ENCODE results near the gene TRAPPC12.
"Not testable (repeated sequence)": the region's sequence is repeated elsewhere in the genome, so short reads cannot be mapped to it uniquely, and the experiment has no call there.

TRAPPC12 gene

GRCh38 chr2:3442185-3442584 is 62.7 kb downstream of the TRAPPC12 start:
- DNase-seq (ENCODE audit: low read depth) = no peak
- H3K4me3 ChIP-seq (ENCODE audit: low read length) = no peak overlapping the region
- TF ChIP-seq CTCF (conservative IDR thresholded peaks at IDR 0.05; ENCODE audit: low read length) = no peak

- DNase-seq (ENCODE audit: low read depth) = no peak
- no peak overlapping the region for H3K4me3 ChIP-seq (ENCODE audit: low read length)
- no peak for TF ChIP-seq CTCF (conservative IDR thresholded peaks at IDR 0.05; ENCODE audit: low read length)
These were observed 63.6 kb downstream of the TRAPPC12 start for GRCh38 chr2:3443083-3443482.

GRCh38 chr2:3443506-3444084 is 64.1 kb downstream of the TRAPPC12 start:
- no peak for DNase-seq (ENCODE audit: low read depth)
- no peak for TF ChIP-seq CTCF (conservative IDR thresholded peaks at IDR 0.05; ENCODE audit: low read length)
- no peak overlapping the region for H3K4me3 ChIP-seq (ENCODE audit: low read length)

GRCh38 chr2:3445891-3446290 is 66.4 kb downstream of the TRAPPC12 start:
- H3K4me3 ChIP-seq (ENCODE audit: low read length) = no peak overlapping the region
- DNase-seq (ENCODE audit: low read depth) = no peak
- TF ChIP-seq CTCF (conservative IDR thresholded peaks at IDR 0.05; ENCODE audit: low read length) = no peak

GRCh38 chr2:3446381-3446780 is 66.9 kb downstream of the TRAPPC12 start:
- no peak for DNase-seq (ENCODE audit: low read depth)
- no peak for TF ChIP-seq CTCF (conservative IDR thresholded peaks at IDR 0.05; ENCODE audit: low read length)
- H3K4me3 ChIP-seq (ENCODE audit: low read length) = no peak overlapping the region

GRCh38 chr2:3447186-3447585 is 67.7 kb downstream of the TRAPPC12 start:
- not testable (repeated sequence) for DNase-seq (ENCODE audit: low read depth); H3K4me3 ChIP-seq (ENCODE audit: low read length)

- no peak for DNase-seq (ENCODE audit: low read depth)
- TF ChIP-seq CTCF (conservative IDR thresholded peaks at IDR 0.05; ENCODE audit: low read length) = no peak
- H3K4me3 ChIP-seq (ENCODE audit: low read length) = no peak overlapping the region
These were observed 68.4 kb downstream of the TRAPPC12 start for GRCh38 chr2:3447789-3448317.

- H3K4me3 ChIP-seq (ENCODE audit: low read length) = 0 out of 2 replicates have a peak overlapping the region, but pooled peaks have one; percentile 3
- peak; percentile 17 for DNase-seq (ENCODE audit: low read depth)
These were observed 69.0 kb downstream of the TRAPPC12 start for GRCh38 chr2:3448441-3448911.

Measured in AG10803 (cell line).